NB4 (cell line): ENCODE data around the gene ZNF552.

ENCODE experiments used
- DNase-seq: peaks from one replicate; pipeline ENCODE4 v3.0.0; 2010; ENCODE audit warnings: low read depth
- H3K4me3 ChIP-seq: one replicate; pipeline ENCODE4 v1.5.1; 2011; ENCODE audit warnings: mild to moderate bottlenecking, low read depth, low read length, moderate library complexity
- MYC ChIP-seq: IDR thresholded peaks from 2 replicates; pipeline ENCODE4 v1.6.1; 2011; ENCODE audit warnings: low read depth, low read length
- POLR2A ChIP-seq: IDR thresholded peaks from 2 replicates; pipeline ENCODE4 v1.6.1; 2011; ENCODE audit warnings: mild to moderate bottlenecking; ENCODE audit not compliant: insufficient read length; ENCODE audit errors: extremely low read depth
- TF ChIP-seq, protein P1 (sequence below): IDR thresholded peaks from 2 replicates; pipeline ENCODE4 v1.6.1; 2011; ENCODE audit warnings: low read depth, low read length
- TF ChIP-seq, protein P2 (sequence below): IDR thresholded peaks from one replicate; pipeline ENCODE4 v1.5.1; 2012; ENCODE audit warnings: low read depth, low read length

ZNF552 gene

DNA sequence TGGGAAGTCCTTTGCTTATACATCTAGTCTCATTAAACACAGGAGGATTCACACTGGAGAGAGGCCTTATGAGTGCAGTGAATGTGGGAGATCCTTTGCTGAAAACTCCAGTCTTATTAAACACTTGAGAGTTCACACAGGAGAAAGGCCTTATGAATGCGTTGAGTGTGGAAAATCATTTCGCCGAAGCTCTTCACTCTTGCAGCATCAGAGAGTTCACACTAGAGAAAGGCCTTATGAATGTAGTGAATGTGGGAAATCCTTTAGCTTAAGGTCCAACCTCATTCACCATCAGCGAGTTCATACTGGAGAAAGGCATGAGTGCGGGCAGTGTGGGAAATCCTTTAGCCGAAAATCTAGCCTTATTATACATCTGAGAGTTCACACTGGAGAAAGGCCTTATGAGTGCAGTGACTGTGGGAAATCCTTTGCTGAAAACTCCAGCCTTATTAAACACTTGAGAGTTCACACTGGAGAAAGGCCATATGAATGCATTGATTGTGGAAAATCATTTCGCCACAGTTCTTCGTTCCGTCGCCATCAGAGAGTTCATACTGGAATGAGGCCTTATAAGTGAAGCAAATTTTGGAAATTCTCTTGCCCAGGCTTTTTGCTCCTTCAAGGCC is 35.4 kb downstream of the ZNF552 start:
- DNase-seq = no peak
- TF ChIP-seq, protein P1, sequence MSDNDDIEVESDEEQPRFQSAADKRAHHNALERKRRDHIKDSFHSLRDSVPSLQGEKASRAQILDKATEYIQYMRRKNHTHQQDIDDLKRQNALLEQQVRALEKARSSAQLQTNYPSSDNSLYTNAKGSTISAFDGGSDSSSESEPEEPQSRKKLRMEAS = no peak
- TF ChIP-seq MYC (no peak), POLR2A (no peak)
- TF ChIP-seq, protein P2, sequence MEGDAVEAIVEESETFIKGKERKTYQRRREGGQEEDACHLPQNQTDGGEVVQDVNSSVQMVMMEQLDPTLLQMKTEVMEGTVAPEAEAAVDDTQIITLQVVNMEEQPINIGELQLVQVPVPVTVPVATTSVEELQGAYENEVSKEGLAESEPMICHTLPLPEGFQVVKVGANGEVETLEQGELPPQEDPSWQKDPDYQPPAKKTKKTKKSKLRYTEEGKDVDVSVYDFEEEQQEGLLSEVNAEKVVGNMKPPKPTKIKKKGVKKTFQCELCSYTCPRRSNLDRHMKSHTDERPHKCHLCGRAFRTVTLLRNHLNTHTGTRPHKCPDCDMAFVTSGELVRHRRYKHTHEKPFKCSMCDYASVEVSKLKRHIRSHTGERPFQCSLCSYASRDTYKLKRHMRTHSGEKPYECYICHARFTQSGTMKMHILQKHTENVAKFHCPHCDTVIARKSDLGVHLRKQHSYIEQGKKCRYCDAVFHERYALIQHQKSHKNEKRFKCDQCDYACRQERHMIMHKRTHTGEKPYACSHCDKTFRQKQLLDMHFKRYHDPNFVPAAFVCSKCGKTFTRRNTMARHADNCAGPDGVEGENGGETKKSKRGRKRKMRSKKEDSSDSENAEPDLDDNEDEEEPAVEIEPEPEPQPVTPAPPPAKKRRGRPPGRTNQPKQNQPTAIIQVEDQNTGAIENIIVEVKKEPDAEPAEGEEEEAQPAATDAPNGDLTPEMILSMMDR = no peak
- H3K4me3 ChIP-seq = no peak overlapping the region

DNA sequence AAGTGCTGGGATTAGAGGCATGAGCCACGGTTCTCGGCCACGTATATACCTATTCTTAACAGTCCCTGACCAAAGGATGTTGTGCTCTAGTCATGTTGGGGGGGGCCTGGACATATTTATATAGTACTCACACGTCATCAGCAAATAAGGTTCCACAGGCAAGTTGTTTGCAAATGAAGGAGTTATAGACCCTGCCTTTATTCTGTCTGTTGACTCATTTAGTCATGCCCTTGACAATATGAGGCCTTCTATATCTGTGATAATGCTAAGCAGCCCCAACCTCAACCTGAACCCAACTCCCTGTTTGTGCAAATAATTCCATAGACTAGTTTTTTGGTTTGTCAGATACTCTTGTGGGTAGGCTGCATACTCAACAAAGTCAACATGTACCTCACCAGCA is 36.4 kb downstream of the ZNF552 start:
- no peak overlapping the region for H3K4me3 ChIP-seq
- TF ChIP-seq, protein P2 = no peak
- TF ChIP-seq, protein P1 = no peak
- TF ChIP-seq MYC (no peak), POLR2A (no peak)
- DNase-seq = no peak

DNA sequence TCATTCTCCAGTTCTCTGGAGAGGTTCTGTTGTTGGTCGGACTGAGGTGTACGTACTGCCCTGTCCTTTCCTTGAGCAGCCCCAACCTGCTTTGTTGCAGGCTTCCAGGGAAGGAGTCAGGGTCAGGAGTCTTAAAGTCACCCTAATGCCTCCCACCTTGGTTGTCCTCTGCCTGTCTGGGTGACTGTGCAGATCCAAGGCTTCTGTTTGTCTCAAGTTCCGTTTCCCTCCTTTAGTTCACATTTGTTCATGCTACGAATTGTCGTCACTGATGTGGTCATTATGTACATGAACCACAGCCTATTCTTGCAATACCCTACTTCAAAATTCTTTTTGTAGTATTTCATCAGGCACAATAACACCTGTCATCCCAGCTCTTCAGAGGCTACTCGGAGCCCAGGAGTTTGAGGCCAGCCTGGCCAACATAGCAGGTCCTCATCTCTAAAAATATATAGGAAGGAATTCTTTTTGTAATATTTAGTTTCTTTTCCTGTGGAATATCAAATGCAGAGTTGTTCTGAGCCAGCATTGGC is 37.9 kb downstream of the ZNF552 start:
- no peak for DNase-seq

DNA sequence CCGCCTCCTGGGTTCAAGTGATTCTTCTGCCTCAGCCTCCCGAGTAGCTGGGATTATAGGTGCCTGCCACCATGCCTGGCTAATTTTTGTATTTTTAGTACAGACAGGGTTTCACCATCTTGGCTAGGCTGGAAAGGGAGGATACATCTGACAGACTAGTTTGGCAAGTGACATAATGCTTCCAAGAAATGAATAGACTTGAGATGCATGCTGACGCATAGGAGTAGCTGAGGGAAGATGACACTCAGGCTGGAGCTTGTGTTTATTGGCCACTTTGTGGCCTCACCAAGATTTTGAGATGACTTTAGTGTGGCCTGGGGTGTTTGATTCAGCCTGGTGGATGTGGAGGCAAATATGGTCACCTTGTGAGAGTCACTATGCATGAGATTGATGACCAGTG is 41.2 kb downstream of the ZNF552 start:
- DNase-seq = no peak
- no peak overlapping the region for H3K4me3 ChIP-seq
- TF ChIP-seq MYC (no peak), POLR2A (no peak)
- TF ChIP-seq, protein P1 = no peak
- TF ChIP-seq, protein P2 = no peak

More for the DNA sequence above, 37.9 kb downstream of the ZNF552 start:
- H3K4me3 ChIP-seq = no peak overlapping the region
- TF ChIP-seq, protein P1 = no peak
- TF ChIP-seq POLR2A (no peak), MYC (no peak)
- TF ChIP-seq, protein P2 = no peak

DNA sequence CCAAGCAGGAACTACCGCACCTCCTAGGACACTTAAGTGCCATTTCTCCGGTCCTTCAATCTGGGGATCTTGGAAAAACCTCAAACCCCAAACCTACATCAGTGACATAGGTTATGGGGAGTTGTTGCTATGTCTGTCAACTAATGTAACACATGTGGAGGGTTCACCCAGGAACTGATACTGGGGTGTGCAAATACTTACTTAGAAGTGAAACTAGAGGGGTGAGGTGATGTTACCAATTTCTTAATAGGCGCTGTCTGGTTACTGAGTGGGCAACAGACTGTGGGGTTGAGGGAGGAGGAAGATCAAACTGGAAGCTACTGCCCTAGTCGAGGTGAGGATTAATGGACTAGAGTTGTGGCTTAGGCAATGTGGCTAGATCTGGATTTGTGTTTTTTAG is 43.3 kb downstream of the ZNF552 start:
- no peak overlapping the region for H3K4me3 ChIP-seq
- DNase-seq = no peak
- TF ChIP-seq, protein P1 = no peak
- TF ChIP-seq POLR2A = no peak
- TF ChIP-seq, protein P2 = no peak
- TF ChIP-seq MYC = no peak
